OCI-LY7 (cell line): Measurements from ENCODE around the gene POC1B.

Experiments
- EZH2phosphoT487 ChIP-seq: fragments of 200-600 bp; sonication (generic); IDR thresholded peaks from 2 replicates; pipeline ENCODE4 v1.6.1; 2018; ENCODE audit warnings: low read depth, borderline replicate concordance, mild to moderate bottlenecking, mixed run types, antibody characterized with exemption, low read length, moderate library complexity, mixed read lengths
- TF ChIP-seq, protein P1 (sequence below): fragments of 200-600 bp; sonication (generic); conservative IDR thresholded peaks from 2 replicates; pipeline ENCODE4 v1.5.1; 2014; ENCODE audit warnings: mild to moderate bottlenecking, antibody characterized with exemption, low read length, moderate library complexity, mixed read lengths

DNA sequence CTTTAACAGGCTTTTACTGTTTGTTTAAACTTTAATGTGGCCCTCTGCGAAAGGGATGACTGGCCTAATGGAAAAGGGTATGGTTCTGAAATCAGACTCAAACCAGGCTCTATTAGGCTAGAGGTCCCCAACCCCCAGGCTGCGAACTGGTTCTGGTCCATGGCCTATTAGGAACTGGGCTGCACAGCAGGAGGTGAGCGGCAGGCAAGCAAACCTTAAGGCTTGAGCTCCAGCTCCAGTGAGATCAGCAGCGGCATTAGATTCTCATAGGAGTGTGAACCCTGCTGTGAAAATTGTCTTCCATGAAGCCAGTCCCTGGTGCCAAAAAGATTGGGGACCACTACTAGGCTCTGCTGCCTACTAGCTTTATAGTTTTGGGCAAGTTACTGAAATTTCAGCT is 12.3 kb downstream of the POC1B start:
- TF ChIP-seq, protein P1, sequence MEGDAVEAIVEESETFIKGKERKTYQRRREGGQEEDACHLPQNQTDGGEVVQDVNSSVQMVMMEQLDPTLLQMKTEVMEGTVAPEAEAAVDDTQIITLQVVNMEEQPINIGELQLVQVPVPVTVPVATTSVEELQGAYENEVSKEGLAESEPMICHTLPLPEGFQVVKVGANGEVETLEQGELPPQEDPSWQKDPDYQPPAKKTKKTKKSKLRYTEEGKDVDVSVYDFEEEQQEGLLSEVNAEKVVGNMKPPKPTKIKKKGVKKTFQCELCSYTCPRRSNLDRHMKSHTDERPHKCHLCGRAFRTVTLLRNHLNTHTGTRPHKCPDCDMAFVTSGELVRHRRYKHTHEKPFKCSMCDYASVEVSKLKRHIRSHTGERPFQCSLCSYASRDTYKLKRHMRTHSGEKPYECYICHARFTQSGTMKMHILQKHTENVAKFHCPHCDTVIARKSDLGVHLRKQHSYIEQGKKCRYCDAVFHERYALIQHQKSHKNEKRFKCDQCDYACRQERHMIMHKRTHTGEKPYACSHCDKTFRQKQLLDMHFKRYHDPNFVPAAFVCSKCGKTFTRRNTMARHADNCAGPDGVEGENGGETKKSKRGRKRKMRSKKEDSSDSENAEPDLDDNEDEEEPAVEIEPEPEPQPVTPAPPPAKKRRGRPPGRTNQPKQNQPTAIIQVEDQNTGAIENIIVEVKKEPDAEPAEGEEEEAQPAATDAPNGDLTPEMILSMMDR, result no peak
- TF ChIP-seq EZH2phosphoT487, result no peak
